HCEC 1CT (cell line): ENCODE measurements around the gene OBP2A.
"Not testable (repeated sequence)": the region's sequence is repeated elsewhere in the genome, so short reads cannot be mapped to it uniquely, and the experiment has no call there.

Experiments
- DNase-seq: peaks from one replicate; pipeline ENCODE4 v3.0.0-alpha.2; 2017

The OBP2A gene

GRCh38 chr9:135526730-135527571 is 19.0 kb upstream of the OBP2A start:
- no peak for DNase-seq

- not testable (repeated sequence) for DNase-seq
These were observed 17.0 kb upstream of the OBP2A start for GRCh38 chr9:135528842-135529435.

GRCh38 chr9:135530146-135530545 is 15.8 kb upstream of the OBP2A start:
- no peak for DNase-seq

GRCh38 chr9:135531096-135531495 is 14.8 kb upstream of the OBP2A start:
- DNase-seq, result no peak

- DNase-seq, result no peak
These were observed 12.8 kb upstream of the OBP2A start for GRCh38 chr9:135533113-135533512.

- no peak for DNase-seq
These were observed 12.3 kb upstream of the OBP2A start for GRCh38 chr9:135533674-135534073.

GRCh38 chr9:135534192-135534711 is 11.7 kb upstream of the OBP2A start:
- DNase-seq, result not testable (repeated sequence)

- DNase-seq, result not testable (repeated sequence)
These were observed 11.1 kb upstream of the OBP2A start for GRCh38 chr9:135534826-135535225.

GRCh38 chr9:135535631-135536030 is 10.3 kb upstream of the OBP2A start:
- DNase-seq, result not testable (repeated sequence)

- no peak for DNase-seq
These were observed 9.7 kb upstream of the OBP2A start for GRCh38 chr9:135536216-135536615.

GRCh38 chr9:135543262-135543894 is 2.5 kb upstream of the OBP2A start:
- not testable (repeated sequence) for DNase-seq

GRCh38 chr9:135544981-135545635 is 818 bp upstream of the OBP2A start:
- no peak for DNase-seq

GRCh38 chr9:135546792-135547617 is 1.1 kb downstream of the OBP2A start:
- DNase-seq, result not testable (repeated sequence)

GRCh38 chr9:135547756-135548736 is 2.1 kb downstream of the OBP2A start:
- DNase-seq, result no peak

GRCh38 chr9:135549478-135550343 is 3.8 kb downstream of the OBP2A start:
- DNase-seq, result not testable (repeated sequence)

- no peak for DNase-seq
These were observed 4.5 kb downstream of the OBP2A start for GRCh38 chr9:135550344-135550918.

- no peak for DNase-seq
These were observed 5.1 kb downstream of the OBP2A start for GRCh38 chr9:135551031-135551430.

- DNase-seq, result no peak
These were observed 5.5 kb downstream of the OBP2A start for GRCh38 chr9:135551456-135551855.

- no peak for DNase-seq
These were observed 6.2 kb downstream of the OBP2A start for GRCh38 chr9:135552021-135552697.
